Measurements from ENCODE around the gene LRP8. TPM values are rescaled to one million over a fixed set of nuclear protein-coding genes. Genes with fewer than 3 reads are reported as not detected.

The LRP8 gene
- total and polyA plus RNA-seq, 9 of the 15 experiments (the other 6 are each of a cell fraction or from before 2014, with no cell fraction given), result 7.1 to 56.1 (median 31.3) TPM

DNA sequence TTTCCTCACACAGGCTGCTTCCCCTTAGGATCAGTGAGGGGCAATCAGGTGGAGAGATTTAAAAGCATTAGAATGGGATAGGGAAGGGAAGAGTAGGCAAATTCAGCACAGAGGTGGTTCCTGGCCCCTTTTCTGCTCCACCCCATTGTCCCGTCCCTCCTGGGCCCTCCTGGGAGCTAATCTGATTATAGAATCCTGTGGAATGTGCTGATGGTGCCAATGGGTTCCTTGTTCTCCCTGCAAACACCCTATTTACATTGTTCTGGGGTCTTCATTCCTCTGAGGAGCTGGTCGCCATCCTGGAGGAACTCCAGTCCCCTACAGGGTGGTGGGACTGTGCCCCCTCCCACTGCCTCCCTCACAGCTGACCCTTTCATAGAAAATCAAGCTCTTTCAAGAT, 34.4 kb upstream of the LRP8 start:
- peaks cover 2% of the 10 kb centered on the region; the same call in 1 of the 2 replicates for H3K9me3 ChIP-seq (replicated peaks; ENCODE audit: control insufficient read depth, insufficient read depth, low read depth, low read length)
- H3K4me1 ChIP-seq (replicated peaks in 1 of 2; ENCODE audit: control insufficient read depth in 2 of 2, insufficient read depth in 2 of 2, low read length in 2 of 2), result peaks cover 4 to 7% of the 10 kb centered on the region in 2 experiments; a peak in 3 of 5 replicates
- BruUV-seq (replicated peaks), result no TSS peak
- H3K4me2 ChIP-seq (ENCODE audit: insufficient read depth, low read length), result no peak overlapping the region
- WGBS (ENCODE audit: insufficient coverage, low coverage, missing lambda C conversion rate), result 21% methylated on average over 2 of the region's 2 CpGs
- no peak overlapping the region for H3K27ac ChIP-seq (ENCODE audit: extremely low read depth, low read depth, low read length)
- POLR2A ChIA-PET, result no interaction called here
- no peak overlapping the region for H3K9ac ChIP-seq (ENCODE audit: insufficient read depth in 1 of 2, low read depth in 2 of 2, low read length in 2 of 2)
- in situ Hi-C loops (cut with MboI) (no loop called here), intact Hi-C loops (cut with micrococcal nuclease) (no loop called here)
- FAIRE-seq (no peak), ATAC-seq (no peak), DNase-seq (ENCODE audit: extremely low read depth in 1 of 4, low spot score in 3 of 4) (no peak)
- CTCF ChIA-PET (ENCODE audit: low intra/inter-chr PET ratio), result no interaction called here
- H4K20me1 ChIP-seq (replicated peaks; ENCODE audit: control insufficient read depth, insufficient read depth, low read length), result no peaks in the 10 kb centered on the region
- H3K79me2 ChIP-seq (ENCODE audit: control insufficient read depth, insufficient read depth, low read length), result no peaks in the 10 kb centered on the region
- peaks cover 5 to 14% of the 10 kb centered on the region in 2 experiments; a peak in 3 of 5 replicates for H3K27me3 ChIP-seq (ENCODE audit: control insufficient read depth in 2 of 2, insufficient read depth in 2 of 2, low read length in 2 of 2)
- H3K36me3 ChIP-seq (ENCODE audit: control insufficient read depth, insufficient read depth, low read length), result no peaks in the 10 kb centered on the region
- no peak overlapping the region for H3K4me3 ChIP-seq
- no peak overlapping the region for H2AFZ ChIP-seq (ENCODE audit: low read depth, low read length)
- H3K9me1 ChIP-seq (ENCODE audit: control insufficient read depth, insufficient read depth, low read length), result no peaks in the 10 kb centered on the region
- TF ChIP-seq, protein P1, sequence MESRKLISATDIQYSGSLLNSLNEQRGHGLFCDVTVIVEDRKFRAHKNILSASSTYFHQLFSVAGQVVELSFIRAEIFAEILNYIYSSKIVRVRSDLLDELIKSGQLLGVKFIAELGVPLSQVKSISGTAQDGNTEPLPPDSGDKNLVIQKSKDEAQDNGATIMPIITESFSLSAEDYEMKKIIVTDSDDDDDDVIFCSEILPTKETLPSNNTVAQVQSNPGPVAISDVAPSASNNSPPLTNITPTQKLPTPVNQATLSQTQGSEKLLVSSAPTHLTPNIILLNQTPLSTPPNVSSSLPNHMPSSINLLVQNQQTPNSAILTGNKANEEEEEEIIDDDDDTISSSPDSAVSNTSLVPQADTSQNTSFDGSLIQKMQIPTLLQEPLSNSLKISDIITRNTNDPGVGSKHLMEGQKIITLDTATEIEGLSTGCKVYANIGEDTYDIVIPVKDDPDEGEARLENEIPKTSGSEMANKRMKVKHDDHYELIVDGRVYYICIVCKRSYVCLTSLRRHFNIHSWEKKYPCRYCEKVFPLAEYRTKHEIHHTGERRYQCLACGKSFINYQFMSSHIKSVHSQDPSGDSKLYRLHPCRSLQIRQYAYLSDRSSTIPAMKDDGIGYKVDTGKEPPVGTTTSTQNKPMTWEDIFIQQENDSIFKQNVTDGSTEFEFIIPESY (CRISPR knock-in tag; IDR thresholded peaks at IDR 0.05), result no peak
- TF ChIP-seq KAT8 (IDR thresholded peaks at IDR 0.05; ENCODE audit: low read depth), result no peak
- TF ChIP-seq ZNF561 (CRISPR knock-in tag; conservative IDR thresholded peaks at IDR 0.05), result no peak
- TF ChIP-seq, protein P2, sequence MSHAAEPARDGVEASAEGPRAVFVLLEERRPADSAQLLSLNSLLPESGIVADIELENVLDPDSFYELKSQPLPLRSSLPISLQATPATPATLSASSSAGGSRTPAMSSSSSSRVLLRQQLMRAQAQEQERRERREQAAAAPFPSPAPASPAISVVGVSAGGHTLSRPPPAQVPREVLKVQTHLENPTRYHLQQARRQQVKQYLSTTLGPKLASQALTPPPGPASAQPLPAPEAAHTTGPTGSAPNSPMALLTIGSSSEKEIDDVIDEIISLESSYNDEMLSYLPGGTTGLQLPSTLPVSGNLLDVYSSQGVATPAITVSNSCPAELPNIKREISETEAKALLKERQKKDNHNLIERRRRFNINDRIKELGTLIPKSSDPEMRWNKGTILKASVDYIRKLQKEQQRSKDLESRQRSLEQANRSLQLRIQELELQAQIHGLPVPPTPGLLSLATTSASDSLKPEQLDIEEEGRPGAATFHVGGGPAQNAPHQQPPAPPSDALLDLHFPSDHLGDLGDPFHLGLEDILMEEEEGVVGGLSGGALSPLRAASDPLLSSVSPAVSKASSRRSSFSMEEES (CRISPR knock-in tag; IDR thresholded peaks at IDR 0.05), result no peak
- TF ChIP-seq SMAD4 (CRISPR knock-in tag; conservative IDR thresholded peaks at IDR 0.05), result no peak
- TF ChIP-seq ZNF3 (CRISPR knock-in tag; IDR thresholded peaks at IDR 0.05), result no peak
- no peak for TF ChIP-seq RBM34 (IDR thresholded peaks at IDR 0.05; ENCODE audit: borderline replicate concordance, insufficient read depth, low read length)
- no peak for TF ChIP-seq LCOR (CRISPR knock-in tag; IDR thresholded peaks at IDR 0.05)
- TF ChIP-seq GTF2F1 (IDR thresholded peaks at IDR 0.05; ENCODE audit: low read depth, low read length), result no peak
- TF ChIP-seq ARNT (IDR thresholded peaks at IDR 0.05), result no peak
- TF ChIP-seq, protein P3, sequence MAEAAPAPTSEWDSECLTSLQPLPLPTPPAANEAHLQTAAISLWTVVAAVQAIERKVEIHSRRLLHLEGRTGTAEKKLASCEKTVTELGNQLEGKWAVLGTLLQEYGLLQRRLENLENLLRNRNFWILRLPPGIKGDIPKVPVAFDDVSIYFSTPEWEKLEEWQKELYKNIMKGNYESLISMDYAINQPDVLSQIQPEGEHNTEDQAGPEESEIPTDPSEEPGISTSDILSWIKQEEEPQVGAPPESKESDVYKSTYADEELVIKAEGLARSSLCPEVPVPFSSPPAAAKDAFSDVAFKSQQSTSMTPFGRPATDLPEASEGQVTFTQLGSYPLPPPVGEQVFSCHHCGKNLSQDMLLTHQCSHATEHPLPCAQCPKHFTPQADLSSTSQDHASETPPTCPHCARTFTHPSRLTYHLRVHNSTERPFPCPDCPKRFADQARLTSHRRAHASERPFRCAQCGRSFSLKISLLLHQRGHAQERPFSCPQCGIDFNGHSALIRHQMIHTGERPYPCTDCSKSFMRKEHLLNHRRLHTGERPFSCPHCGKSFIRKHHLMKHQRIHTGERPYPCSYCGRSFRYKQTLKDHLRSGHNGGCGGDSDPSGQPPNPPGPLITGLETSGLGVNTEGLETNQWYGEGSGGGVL (CRISPR knock-in tag; IDR thresholded peaks at IDR 0.05), result no peak
- no peak for TF ChIP-seq CSDE1 (IDR thresholded peaks at IDR 0.05)
- no peak for TF ChIP-seq CBFA2T2 (conservative IDR thresholded peaks at IDR 0.05)
- TF ChIP-seq ZNF77 (CRISPR knock-in tag; IDR thresholded peaks at IDR 0.05), result no peak
- no peak for TF ChIP-seq ZNF239 (CRISPR knock-in tag; IDR thresholded peaks at IDR 0.05)
- no peak for TF ChIP-seq POLR3G (IDR thresholded peaks at IDR 0.05; ENCODE audit: extremely low read depth, insufficient read length, insufficient replicate concordance)
- TF ChIP-seq, protein P4, sequence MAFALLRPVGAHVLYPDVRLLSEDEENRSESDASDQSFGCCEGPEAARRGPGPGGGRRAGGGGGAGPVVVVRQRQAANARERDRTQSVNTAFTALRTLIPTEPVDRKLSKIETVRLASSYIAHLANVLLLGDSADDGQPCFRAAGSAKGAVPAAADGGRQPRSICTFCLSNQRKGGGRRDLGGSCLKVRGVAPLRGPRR (CRISPR knock-in tag; IDR thresholded peaks at IDR 0.05), result no peak

Measured in K562 (cell line).